Fibroblast of pulmonary artery (primary cell): ENCODE results near the gene DOCK4.

Experiments
- DNase-seq: peaks from one replicate; pipeline ENCODE4 v3.0.0-alpha.2; 2010; ENCODE audit warnings: low read depth
- H3K4me3 ChIP-seq: replicated peaks from 2 replicates; pipeline ENCODE4 v1.5.1; 2011; ENCODE audit warnings: low read depth, mild to moderate bottlenecking, control low read depth, low read length, moderate library complexity
- CTCF ChIP-seq: IDR thresholded peaks from 2 replicates; pipeline ENCODE4 v1.5.1; 2011; ENCODE audit warnings: mild to moderate bottlenecking, control low read depth, low read length, inconsistent platforms; ENCODE audit errors: missing control alignments

The DOCK4 gene

DNA sequence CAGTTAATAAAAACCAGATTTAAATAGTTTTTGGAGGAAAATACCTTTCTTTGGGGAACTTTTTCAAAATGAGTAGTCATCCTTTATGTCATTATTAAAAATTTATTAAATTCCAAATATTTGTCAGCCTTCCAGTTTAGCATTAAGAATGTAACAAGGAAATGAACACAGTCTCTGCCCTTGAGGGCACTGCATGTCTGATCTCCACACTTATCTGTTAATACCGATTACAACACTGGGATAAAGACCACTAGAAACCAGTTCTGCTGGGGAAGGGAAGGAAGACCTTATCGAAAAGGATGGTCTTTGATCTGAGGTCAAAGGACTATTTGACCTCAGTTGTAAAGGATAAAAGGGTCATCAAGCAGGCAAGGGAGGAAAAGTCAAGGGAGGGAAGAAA, 320.0 kb downstream of the DOCK4 start:
- TF ChIP-seq CTCF: no peak
- DNase-seq: no peak
- no peak overlapping the region for H3K4me3 ChIP-seq

GRCh38 chr7:111883241-111883640, 323.0 kb downstream of the DOCK4 start:
- no peak overlapping the region for H3K4me3 ChIP-seq
- DNase-seq: no peak
- TF ChIP-seq CTCF: no peak

GRCh38 chr7:111878785-111879184, 327.4 kb downstream of the DOCK4 start:
- H3K4me3 ChIP-seq: no peak overlapping the region
- TF ChIP-seq CTCF: no peak
- DNase-seq: no peak

- no peak for DNase-seq
Observed at GRCh38 chr7:111877931-111878330, 328.3 kb downstream of the DOCK4 start.

GRCh38 chr7:111873963-111874690, 332.1 kb downstream of the DOCK4 start:
- TF ChIP-seq CTCF: no peak

More at GRCh38 chr7:111877931-111878330, 328.3 kb downstream of the DOCK4 start:
- TF ChIP-seq CTCF: no peak
- no peak overlapping the region for H3K4me3 ChIP-seq

DNA sequence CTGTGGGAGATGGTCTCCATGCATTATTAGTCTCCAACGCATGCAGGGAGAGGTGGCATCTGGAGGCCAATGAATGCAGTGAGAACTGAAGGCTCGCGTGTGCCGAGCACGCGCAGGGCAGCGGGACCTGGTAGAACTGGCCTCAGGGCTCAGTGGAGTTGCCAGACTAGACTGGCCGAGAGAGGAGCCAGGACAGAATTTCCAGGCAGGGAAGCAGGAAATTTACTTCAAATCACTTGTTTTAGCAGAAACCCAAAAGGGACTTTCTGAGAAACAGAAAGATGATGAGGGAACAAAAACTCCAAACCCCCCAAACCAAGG, 332.9 kb downstream of the DOCK4 start:
- TF ChIP-seq CTCF: no peak
- no peak for DNase-seq
- H3K4me3 ChIP-seq: no peak overlapping the region

More at GRCh38 chr7:111873963-111874690, 332.1 kb downstream of the DOCK4 start:
- no peak overlapping the region for H3K4me3 ChIP-seq
- DNase-seq: peak; percentile 65
